NCI-H748 treated with DMSO at 0.1 percent for 48 hours (cell line): ENCODE results near the gene DLX3.

Source experiments
- DNase-seq: peaks from one replicate; lab custom pipeline; 2025; lab: John Stamatoyannopoulos, UW

The DLX3 gene

DNA sequence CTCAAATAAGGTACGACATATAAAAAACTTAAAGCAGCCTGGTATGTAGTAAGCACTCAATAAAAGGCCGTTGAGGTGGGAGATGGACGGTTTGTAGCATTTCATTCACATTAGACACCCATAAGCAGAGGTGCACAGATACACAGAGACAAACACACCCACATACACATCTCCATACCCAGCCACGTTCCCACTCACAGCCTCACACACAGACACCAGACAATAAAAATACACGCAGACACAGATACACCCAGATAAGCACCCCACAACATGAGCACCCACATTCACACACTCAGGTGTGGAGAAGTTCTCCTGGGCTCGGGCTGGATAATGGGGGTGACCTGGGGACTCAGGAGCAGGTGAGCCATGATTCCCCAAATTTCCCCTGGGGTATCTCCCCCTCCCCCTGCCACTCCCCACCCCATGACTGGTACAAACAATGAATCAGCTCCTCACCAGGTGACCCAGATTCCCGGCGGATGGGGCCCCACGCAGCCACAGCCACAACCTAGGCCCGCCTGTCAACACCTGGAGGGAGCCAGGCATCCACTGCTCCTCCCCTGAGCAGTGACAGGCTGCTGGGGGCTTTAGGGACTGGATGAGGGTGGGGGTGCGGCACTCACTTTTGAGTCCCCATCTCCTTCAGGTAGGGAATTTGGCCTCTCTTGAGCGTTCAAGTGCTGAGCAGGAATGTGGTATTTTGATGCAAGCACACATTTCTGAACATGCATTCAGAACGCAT lies 2.7 kb downstream of the DLX3 start:
- no peak for DNase-seq

DNA sequence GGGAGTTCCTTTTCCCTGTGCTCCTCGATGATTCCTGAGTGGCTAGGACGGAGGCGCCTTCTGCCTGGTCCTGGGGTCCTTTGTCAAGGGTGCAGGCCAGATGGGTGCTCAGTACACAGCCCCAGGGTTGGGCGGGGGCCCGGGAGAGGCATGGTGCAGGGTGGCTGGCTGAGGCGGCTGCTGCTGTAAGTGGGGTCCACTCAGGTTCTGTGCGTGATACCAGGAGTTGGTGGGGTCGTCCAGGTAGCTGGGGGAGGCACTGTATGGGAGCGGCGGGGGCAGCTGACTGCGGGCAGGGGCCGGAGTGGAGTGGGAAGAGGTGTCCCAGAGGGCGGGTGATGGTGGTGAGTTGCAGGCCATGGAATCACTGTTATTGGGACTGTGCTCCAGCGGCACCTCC lies 3.6 kb downstream of the DLX3 start:
- DNase-seq = no peak

GRCh38 chr17:49990921-49991320 lies 4.1 kb downstream of the DLX3 start:
- no peak for DNase-seq

GRCh38 chr17:49990331-49990730 lies 4.7 kb downstream of the DLX3 start:
- DNase-seq = no peak

GRCh38 chr17:49989518-49989880 lies 5.5 kb downstream of the DLX3 start:
- no peak for DNase-seq

- DNase-seq = no peak
These were observed 7.2 kb downstream of the DLX3 start for GRCh38 chr17:49987681-49988441.

DNA sequence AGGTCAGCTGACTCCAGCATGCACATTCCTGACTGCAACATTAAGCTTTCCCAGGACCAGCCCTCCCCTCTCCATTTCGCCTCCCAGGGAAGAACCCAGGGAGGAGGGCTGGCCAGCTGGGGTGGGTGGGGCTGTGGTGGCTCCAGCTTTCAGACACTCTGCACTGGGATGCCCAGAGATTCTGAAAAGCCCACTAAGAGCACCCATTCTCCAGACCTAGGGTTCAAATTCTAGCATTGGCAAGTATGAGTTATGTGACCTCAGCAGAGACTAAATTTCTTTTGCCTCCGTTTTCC lies 7.8 kb downstream of the DLX3 start:
- no peak for DNase-seq

- DNase-seq = no peak
These were observed 8.4 kb downstream of the DLX3 start for GRCh38 chr17:49986396-49987289.

DNA sequence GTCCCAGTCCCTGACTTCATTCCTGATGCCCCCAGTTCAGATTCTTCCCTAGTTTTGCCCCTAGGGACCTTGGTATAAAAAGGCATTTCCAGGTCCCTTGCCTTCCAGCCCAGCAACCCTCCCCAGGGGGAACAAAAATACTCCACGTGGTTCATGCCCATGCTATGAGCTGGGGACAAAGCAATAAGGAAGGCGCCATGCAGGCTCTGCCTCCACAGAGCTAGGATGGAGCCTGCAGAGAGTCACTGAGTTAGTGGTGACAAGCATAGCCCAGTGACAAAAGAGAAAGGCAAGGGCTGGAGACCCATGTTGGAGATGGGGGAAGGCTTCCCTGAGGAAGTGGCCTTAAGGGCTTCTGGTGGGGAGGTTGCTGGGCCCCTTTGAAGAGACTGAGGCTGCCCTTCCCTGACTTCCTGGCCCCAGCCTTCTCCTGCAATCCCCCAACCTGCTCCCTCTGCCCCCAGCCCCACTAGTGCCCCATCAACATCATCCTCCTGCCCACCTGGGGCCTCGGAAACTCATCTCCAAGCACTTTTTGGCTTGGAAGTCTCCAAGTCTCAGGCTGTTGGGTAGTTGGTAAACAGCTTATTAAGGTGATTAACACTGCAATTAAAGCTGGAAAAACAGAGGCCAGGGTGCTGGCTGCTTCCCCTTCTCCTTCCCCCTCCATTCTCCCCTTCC lies 9.6 kb downstream of the DLX3 start:
- no peak for DNase-seq

DNA sequence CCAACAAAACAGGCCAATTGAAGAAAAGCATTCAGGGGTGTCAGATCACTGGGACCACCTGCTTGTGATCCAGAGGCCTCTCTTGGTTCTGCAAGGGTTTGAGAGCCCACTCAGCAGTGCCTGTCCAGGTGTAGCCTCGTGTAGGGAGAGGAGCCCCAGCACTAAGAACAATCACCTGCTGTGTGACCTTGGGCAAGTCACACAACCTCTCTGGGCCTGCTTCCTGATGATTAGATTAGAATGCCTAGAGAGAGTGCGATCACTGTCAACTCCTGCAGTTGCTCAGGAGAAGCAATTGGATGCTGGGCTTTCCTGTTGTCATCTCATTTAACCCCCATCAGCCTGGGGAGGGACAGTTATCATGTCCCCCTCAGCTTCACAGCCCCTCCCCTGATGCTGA lies 10.2 kb downstream of the DLX3 start:
- DNase-seq = no peak

GRCh38 chr17:49984283-49984682 lies 10.7 kb downstream of the DLX3 start:
- no peak for DNase-seq

- no peak for DNase-seq
These were observed 14.3 kb downstream of the DLX3 start for GRCh38 chr17:49980703-49981197.

DNA sequence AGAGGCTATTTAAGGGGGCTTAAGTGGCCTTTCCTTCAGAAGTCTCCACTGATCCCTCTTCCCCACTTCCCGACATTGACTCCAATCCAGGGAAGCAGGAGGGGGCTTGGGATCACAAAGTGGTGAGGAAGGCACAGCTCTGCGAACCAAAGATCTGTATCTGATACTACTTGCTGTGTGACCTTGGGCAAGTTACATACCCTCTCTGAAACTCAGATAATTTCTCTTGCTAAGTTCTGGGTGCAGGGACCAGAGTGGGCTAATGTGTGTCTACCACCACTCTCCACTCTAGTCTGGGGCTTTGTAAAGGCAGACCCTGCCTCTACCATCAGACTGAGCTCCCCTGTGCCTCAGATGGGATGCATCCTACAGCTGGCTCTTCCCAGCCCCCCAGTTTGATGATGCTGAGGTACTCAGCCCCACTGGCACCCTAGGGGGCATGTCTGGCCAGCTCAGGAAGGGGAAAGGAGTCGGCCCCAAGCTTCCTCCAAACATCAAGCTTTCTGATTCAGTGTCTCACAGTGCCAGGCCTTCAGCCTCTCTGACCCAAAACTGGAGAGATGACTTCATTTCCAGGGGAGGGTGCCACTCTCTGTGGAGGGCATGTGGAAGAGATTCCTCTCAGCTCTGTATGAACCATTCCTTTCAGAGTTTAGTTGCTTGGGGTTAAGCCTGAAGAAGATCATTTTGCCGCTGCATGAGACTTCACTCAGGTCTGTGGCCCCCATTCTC lies 15.1 kb downstream of the DLX3 start:
- no peak for DNase-seq

- no peak for DNase-seq
These were observed 16.5 kb downstream of the DLX3 start for GRCh38 chr17:49978501-49978900.

DNA sequence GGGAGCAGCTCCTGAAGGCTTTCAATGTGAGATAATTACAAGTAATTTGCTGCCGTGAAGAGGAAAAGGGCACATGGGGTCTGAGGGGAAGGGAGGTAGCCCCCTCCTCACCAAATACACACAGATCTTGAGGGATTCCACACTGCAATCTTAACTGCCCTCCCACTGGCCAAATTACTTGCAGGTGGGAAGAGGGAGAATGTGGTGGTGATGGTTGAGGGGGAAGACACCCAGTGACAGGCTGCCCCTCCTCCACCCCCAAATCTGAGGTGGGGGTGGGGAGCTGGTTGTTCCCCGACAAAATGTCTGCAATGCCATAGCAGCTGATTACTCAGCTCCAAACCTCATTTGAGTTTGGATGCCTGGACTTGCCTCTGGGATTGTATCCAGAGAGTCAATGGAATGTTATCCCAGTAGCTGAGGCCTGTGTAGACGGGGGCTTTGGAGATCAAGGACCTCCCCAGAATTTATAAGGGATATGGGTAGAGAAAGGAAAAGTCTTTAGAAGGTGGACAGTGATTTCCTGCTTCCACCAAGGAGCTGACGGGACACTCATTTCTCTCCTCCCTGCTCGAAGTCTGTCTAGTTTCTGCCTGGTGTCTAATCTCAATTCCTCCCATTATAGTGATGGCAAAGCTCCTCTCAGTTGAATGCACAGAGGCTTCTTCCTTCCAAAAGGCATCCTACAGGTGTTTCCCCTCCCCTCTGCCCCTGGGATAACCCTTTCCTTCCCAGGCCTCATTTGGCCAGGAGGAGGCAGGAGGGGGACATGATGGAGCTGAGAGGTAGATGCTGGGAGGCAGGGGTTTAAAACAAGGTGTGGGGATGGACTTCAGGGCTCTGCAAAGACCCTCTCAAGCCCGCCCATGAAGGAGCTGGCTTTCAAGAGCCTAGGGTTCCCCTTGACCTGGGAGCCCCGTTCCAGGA lies 17.3 kb downstream of the DLX3 start:
- DNase-seq = no peak

- DNase-seq = no peak
These were observed 18.2 kb downstream of the DLX3 start for GRCh38 chr17:49976828-49977202.

DNA sequence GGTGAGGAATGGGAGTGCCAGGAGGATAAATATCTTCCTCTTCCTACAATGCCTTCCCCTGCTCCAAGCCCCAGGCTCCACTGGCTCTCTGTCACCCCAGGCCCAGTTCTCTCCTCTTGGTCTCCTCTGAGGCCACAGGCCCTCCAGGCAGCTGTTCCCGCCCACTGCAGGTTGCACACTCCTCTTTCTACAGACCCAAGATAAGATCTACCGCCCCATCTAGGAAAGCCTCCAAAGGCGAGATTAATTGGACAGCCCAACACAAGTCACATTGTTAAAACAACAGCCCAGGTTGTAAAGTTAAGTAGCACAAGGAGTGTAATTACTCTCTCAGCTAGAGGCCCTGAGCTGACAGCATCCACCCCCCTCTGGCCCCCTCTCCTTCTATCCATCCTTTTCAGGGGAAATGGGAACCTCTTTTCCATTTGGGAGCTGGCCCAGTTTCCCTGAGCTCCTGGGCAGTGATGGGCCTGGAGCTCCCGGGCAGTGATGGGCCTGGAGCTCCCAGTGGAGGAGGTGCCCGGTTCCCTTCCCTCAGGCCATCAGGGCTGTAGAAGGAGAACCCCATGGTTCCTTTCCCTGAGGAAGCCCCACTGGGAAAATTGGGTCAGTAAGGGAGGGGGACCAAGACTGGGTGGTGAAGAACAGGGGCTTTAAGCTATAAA lies 18.7 kb downstream of the DLX3 start:
- DNase-seq = no peak

GRCh38 chr17:49975531-49975930 lies 19.5 kb downstream of the DLX3 start:
- no peak for DNase-seq

DNA sequence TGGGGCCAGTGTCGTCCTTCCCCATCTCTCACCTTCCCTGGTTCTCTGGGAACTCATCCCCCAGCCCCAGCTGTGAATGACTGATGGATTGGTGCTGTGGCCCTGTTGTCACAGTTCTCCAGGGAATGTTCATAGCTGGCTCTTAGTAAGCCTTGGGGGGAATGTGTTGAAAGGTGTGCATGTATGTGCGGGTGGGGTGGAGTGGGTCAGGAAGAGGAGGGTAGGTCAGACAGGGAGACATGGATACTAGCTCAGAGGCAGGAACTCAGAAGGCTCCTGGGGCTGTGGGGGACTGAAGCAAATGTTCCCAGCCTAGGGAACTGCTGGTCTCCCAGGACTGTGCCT lies 21.8 kb downstream of the DLX3 start:
- DNase-seq = no peak
